Spleen (tissue), 11 donors: ENCODE results near the gene ECT2. TPM values are rescaled to one million over a fixed set of nuclear protein-coding genes. Genes with fewer than 3 reads are reported as not detected.

Experiments
- DNase-seq: peaks from one replicate; pipeline ENCODE4 v3.0.0-alpha.2; 2020
- H3K27ac ChIP-seq, 8 donors: fragments of 200-600 bp; sonication (generic) in 7 of 8; 1 replicate in 4 of 8; 2 replicates in 4 of 8; pipeline versions ENCODE4 v1.5.0 to v1.8.0; 2016 to 2021; ENCODE audit warnings: inconsistent platforms in 4 of 8, mild to moderate bottlenecking in 4 of 8, moderate library complexity in 1 of 8
- H3K27me3 ChIP-seq, 7 donors: fragments of 200-600 bp; sonication (generic) in 6 of 7; replicated peaks in 1 of 7; 1 replicate in 4 of 7; 2 replicates in 3 of 7; pipeline versions ENCODE4 v1.5.0 to v1.8.0; 2016 to 2021; ENCODE audit warnings: inconsistent platforms in 3 of 7, mild to moderate bottlenecking in 1 of 7
- H3K36me3 ChIP-seq, 6 donors: fragments of 200-600 bp; sonication (generic) in 5 of 6; 1 replicate in 4 of 6; 2 replicates in 2 of 6; pipeline versions ENCODE4 v1.5.0 to v1.8.0; 2016 to 2021; ENCODE audit warnings: inconsistent platforms in 2 of 6
- H3K4me1 ChIP-seq, 6 donors: fragments of 200-600 bp; sonication (generic) in 5 of 6; 1 replicate in 3 of 6; 2 replicates in 3 of 6; pipeline versions ENCODE4 v1.5.0 to v1.8.0; 2016 to 2021; ENCODE audit warnings: inconsistent platforms in 3 of 6
- H3K4me3 ChIP-seq, 8 donors: fragments of 200-600 bp; sonication (generic) in 7 of 8; 1 replicate in 4 of 8; 2 replicates in 4 of 8; pipeline versions ENCODE4 v1.5.0 to v1.8.0; 2016 to 2021; ENCODE audit warnings: inconsistent platforms in 4 of 8, mild to moderate bottlenecking in 4 of 8, moderate library complexity in 2 of 8
- H3K9me3 ChIP-seq, 8 donors: fragments of 200-600 bp; sonication (generic) in 7 of 8; 1 replicate in 4 of 8; 2 replicates in 4 of 8; pipeline versions ENCODE4 v1.5.0 to v1.8.0; 2016 to 2021; ENCODE audit warnings: inconsistent platforms in 4 of 8
- CTCF ChIP-seq, 11 experiments: fragments of 200-600 bp in 7 of 11; fragments of 450-650 bp in 4 of 11; sonication (generic) in 4 of 11; IDR thresholded peaks in 8 of 11; conservative IDR thresholded peaks in 3 of 11; 1 replicate in 7 of 11; 2 replicates in 4 of 11; pipeline versions ENCODE4 v1.4.0 to v1.8.0; 2016 to 2021; ENCODE audit warnings: antibody characterized with exemption in 11 of 11, inconsistent platforms in 4 of 11, mild to moderate bottlenecking in 1 of 11
- POLR2A ChIP-seq, 3 donors: fragments of 450-650 bp; IDR thresholded peaks; one replicate each; pipeline ENCODE4 v1.5.1; 2017; ENCODE audit warnings: antibody characterized with exemption in 3 of 3, mild to moderate bottlenecking in 1 of 3
- POLR2AphosphoS5 ChIP-seq, 3 donors: sonication (generic); formaldehyde crosslinking; IDR thresholded peaks; one replicate each; pipeline ENCODE4 v1.5.1; 2017; ENCODE audit warnings: antibody characterized with exemption in 3 of 3
- whole genome bisulfite sequencing, 5 donors: extraction: QIAGEN DNeasy Blood & Tissue Kit in 3 of 5; methylation state at CpG; one replicate each; pipeline versions ENCODE4 v1.1.5 to v1.1.7; 2013 to 2018; 5-methylcytosine and 5-hydroxymethylcytosine counted together
- intact Hi-C: fragments of 100-400 bp; cut with DNase I; formaldehyde crosslinking; loops from one replicate; pipeline ENCODE4 v1.15.0; 2023; ENCODE audit warnings: low total_unique reads
- polyA plus RNA-seq, 3 donors: library from polyadenylated mRNA; stranded (reverse); fragments of 200-250 nt; gene quantifications; one replicate each; pipeline ENCODE4 v1.2.1, GENCODE V29; 2013
- total RNA-seq, 7 donors: library from RNA; depleted of rRNA in 3 of 7; stranded (reverse); fragments of >200 nt in 3 of 7; fragmentation: NEBNext Ultra II Directional in 4 of 7; extraction: Animal tissue kit (Norgen Biotek cat#: 25700) in 4 of 7; gene quantifications; one replicate each; pipeline versions ENCODE4 v1.1.0 to v1.2.1, GENCODE V29; 2016 to 2021
- donor health status: healthy with polysubstance abuse.
- donor health status: DM: no; HTN: no; CAD: no; lungs with moderate emphysema.
- donor health status: DM: no; HTN: no; CAD: no.
- donor health status: Bipolar disorder and iron deficiency.
- donor health status: healthy.
- donor health status: DM: no; HTN: no; CAD: no.
- donor health status: DM: yes; HTN: yes; CAD: no.

The ECT2 gene
- total and polyA plus RNA-seq, 10 donors, result 2.2 to 19.1 (median 9.7) TPM

GRCh38 chr3:172770382-172770781 lies 19.9 kb downstream of the ECT2 start:
- H3K27ac ChIP-seq, result no peak overlapping the region
- no peak for DNase-seq
- H3K9me3 ChIP-seq, result no peaks in the 10 kb centered on the region
- intact Hi-C loops, result no loop called here
- H3K4me3 ChIP-seq, result no peak overlapping the region
- TF ChIP-seq POLR2AphosphoS5 (IDR thresholded peaks at IDR 0.05) (no peak), POLR2A (IDR thresholded peaks at IDR 0.05) (no peak), CTCF (IDR thresholded peaks at IDR 0.05 in 8 of 11, conservative IDR thresholded peaks at IDR 0.05 in 3 of 11) (no peak)
- H3K27me3 ChIP-seq, result no peaks in the 10 kb centered on the region
- WGBS, 5 donors, result 96 to 100% (median 97%) methylated on average over 1 of the region's 1 CpG
- H3K36me3 ChIP-seq, result peaks cover 0 to 89% (median 14%) of the 10 kb centered on the region in 6 donors
- no peaks in the 10 kb centered on the region for H3K4me1 ChIP-seq

GRCh38 chr3:172771672-172772071 lies 21.1 kb downstream of the ECT2 start:
- H3K4me3 ChIP-seq, result no peak overlapping the region
- H3K4me1 ChIP-seq, result no peaks in the 10 kb centered on the region
- DNase-seq, result no peak
- 83 to 90% (median 89%) methylated on average over 2 of the region's 2 CpGs for WGBS, 5 donors
- H3K36me3 ChIP-seq, result peaks cover 0 to 89% (median 14%) of the 10 kb centered on the region in 6 donors
- intact Hi-C loops, result no loop called here
- TF ChIP-seq POLR2A (IDR thresholded peaks at IDR 0.05), result no peak
- no peak for TF ChIP-seq POLR2AphosphoS5 (IDR thresholded peaks at IDR 0.05)
- TF ChIP-seq CTCF (IDR thresholded peaks at IDR 0.05 in 8 of 11, conservative IDR thresholded peaks at IDR 0.05 in 3 of 11), result no peak
- no peak overlapping the region for H3K27ac ChIP-seq
- no peaks in the 10 kb centered on the region for H3K27me3 ChIP-seq
- H3K9me3 ChIP-seq, result no peaks in the 10 kb centered on the region

GRCh38 chr3:172776049-172776717 lies 25.7 kb downstream of the ECT2 start:
- Histone ChIP-seq H3K4me3 (no peak overlapping the region), H3K36me3 (peaks cover 0 to 74% (median 6%) of the 10 kb centered on the region in 6 donors), H3K9me3 (no peaks in the 10 kb centered on the region), H3K27ac (no peak overlapping the region), H3K4me1 (no peaks in the 10 kb centered on the region), H3K27me3 (no peaks in the 10 kb centered on the region)
- intact Hi-C loops, result no loop called here
- no peak for TF ChIP-seq POLR2AphosphoS5 (IDR thresholded peaks at IDR 0.05)
- TF ChIP-seq POLR2A (IDR thresholded peaks at IDR 0.05), result no peak
- no peak for TF ChIP-seq CTCF (IDR thresholded peaks at IDR 0.05 in 8 of 11, conservative IDR thresholded peaks at IDR 0.05 in 3 of 11)
- DNase-seq, result no peak
- 80 to 94% (median 88%) methylated on average over 5 of the region's 5 CpGs for WGBS, 5 donors

- 95 to 98% (median 97%) methylated on average over 3 of the region's 3 CpGs for WGBS, 5 donors
- intact Hi-C loops, result no loop called here
- H3K9me3 ChIP-seq, result no peaks in the 10 kb centered on the region
- no peak for TF ChIP-seq POLR2AphosphoS5 (IDR thresholded peaks at IDR 0.05)
- TF ChIP-seq POLR2A (IDR thresholded peaks at IDR 0.05), result no peak
- TF ChIP-seq CTCF (IDR thresholded peaks at IDR 0.05 in 8 of 11, conservative IDR thresholded peaks at IDR 0.05 in 3 of 11), result no peak
- H3K27ac ChIP-seq, result no peak overlapping the region
- no peaks in the 10 kb centered on the region for H3K4me1 ChIP-seq
- H3K27me3 ChIP-seq, result no peaks in the 10 kb centered on the region
- no peak for DNase-seq
- H3K4me3 ChIP-seq, result no peak overlapping the region
- peaks cover 0 to 68% (median 5%) of the 10 kb centered on the region in 6 donors for H3K36me3 ChIP-seq
Observed at GRCh38 chr3:172777901-172778300, 27.4 kb downstream of the ECT2 start.
